ENCODE results near the gene SPNS2. TPM values are rescaled to one million over a fixed set of nuclear protein-coding genes. Genes with fewer than 3 reads are reported as not detected.

SPNS2 gene
- polyA plus RNA-seq, 3 donors = 0.23 to 0.33 TPM; not detected in 1

- TF ChIP-seq CTCF (IDR thresholded peaks at IDR 0.05) = no peak
- Histone ChIP-seq H3K79me2 (ENCODE audit: insufficient read depth, low read length) (peaks cover 23% of the 10 kb centered on the region), H4K20me1 (ENCODE audit: insufficient read depth, low read length) (no peaks in the 10 kb centered on the region), H3K27ac (ENCODE audit: low read depth in 1 of 2, low read length in 2 of 2) (no peak overlapping the region), H3K4me3 (replicated peaks in 1 of 3; ENCODE audit: low read depth in 2 of 3, low read length in 3 of 3) (no peak overlapping the region), H2AFZ (ENCODE audit: insufficient read depth, low read depth, low read length, poor library complexity, severe bottlenecking) (no peak overlapping the region), H3K4me2 (replicated peaks; ENCODE audit: extremely low read depth, low read length, poor library complexity, severe bottlenecking) (no peak overlapping the region), H3K27me3 (ENCODE audit: control insufficient read depth in 2 of 2, insufficient read depth in 2 of 2, low read length in 2 of 2) (no peaks in the 10 kb centered on the region), H3K9ac (ENCODE audit: insufficient read depth, low read length, poor library complexity, severe bottlenecking) (no peak overlapping the region), H3K4me1 (ENCODE audit: control insufficient read depth in 1 of 2, insufficient read depth in 2 of 2, low read length in 2 of 2) (peaks cover 11 to 15% of the 10 kb centered on the region in 2 donors), H3K36me3 (replicated peaks in 1 of 2; ENCODE audit: control insufficient read depth in 1 of 2, insufficient read depth in 2 of 2, low read length in 2 of 2) (peaks cover 2 to 35% of the 10 kb centered on the region in 2 donors), H3K9me3 (replicated peaks in 1 of 2; ENCODE audit: control insufficient read depth in 1 of 2, insufficient read depth in 1 of 2, low read length in 2 of 2) (no peaks in the 10 kb centered on the region)
- intact Hi-C loops (cut with micrococcal nuclease) = no loop called here
- H3K27me3 Mint-ChIP-seq (ENCODE audit: low read depth in 3 of 3) = peaks cover 0 to 3% (median 1%) of the 10 kb centered on the region in 3 donors
- DNase-seq = no peak
- no peak overlapping the region for H3K4me3 Mint-ChIP-seq
- H3K4me1 Mint-ChIP-seq = peaks cover 28% of the 10 kb centered on the region
- peaks cover 32 to 36% of the 10 kb centered on the region in 2 donors for H3K36me3 Mint-ChIP-seq
- H3K9me3 Mint-ChIP-seq = no peaks in the 10 kb centered on the region
- WGBS (ENCODE audit: insufficient coverage) = 38% methylated on average over 11 of the region's 11 CpGs
- peak overlapping the region in 1 of 7 donors; percentile 58 for H3K27ac Mint-ChIP-seq
Observed at GRCh38 chr17:4449736-4450135, 48.9 kb upstream of the SPNS2 start.

GRCh38 chr17:4450710-4451316 lies 47.9 kb upstream of the SPNS2 start:
- intact Hi-C loops (cut with micrococcal nuclease) = no loop called here
- Mint-ChIP-seq H3K4me1 (peaks cover 24% of the 10 kb centered on the region), H3K36me3 (peaks cover 36 to 43% of the 10 kb centered on the region in 2 donors), H3K27ac (no peak overlapping the region), H3K4me3 (no peak overlapping the region), H3K9me3 (no peaks in the 10 kb centered on the region), H3K27me3 (ENCODE audit: low read depth in 3 of 3) (peaks cover 0 to 3% (median 1%) of the 10 kb centered on the region in 3 donors)
- DNase-seq = no peak
- 98% methylated on average over 11 of the region's 14 CpGs for WGBS (ENCODE audit: insufficient coverage)
- Histone ChIP-seq H3K4me3 (replicated peaks in 1 of 3; ENCODE audit: low read depth in 2 of 3, low read length in 3 of 3) (no peak overlapping the region), H3K9me3 (replicated peaks in 1 of 2; ENCODE audit: control insufficient read depth in 1 of 2, insufficient read depth in 1 of 2, low read length in 2 of 2) (no peaks in the 10 kb centered on the region), H3K4me2 (replicated peaks; ENCODE audit: extremely low read depth, low read length, poor library complexity, severe bottlenecking) (no peak overlapping the region), H4K20me1 (ENCODE audit: insufficient read depth, low read length) (no peaks in the 10 kb centered on the region), H3K27ac (ENCODE audit: low read depth in 1 of 2, low read length in 2 of 2) (no peak overlapping the region), H3K27me3 (ENCODE audit: control insufficient read depth in 2 of 2, insufficient read depth in 2 of 2, low read length in 2 of 2) (no peaks in the 10 kb centered on the region), H3K9ac (ENCODE audit: insufficient read depth, low read length, poor library complexity, severe bottlenecking) (no peak overlapping the region), H3K4me1 (ENCODE audit: control insufficient read depth in 1 of 2, insufficient read depth in 2 of 2, low read length in 2 of 2) (peaks cover 8 to 11% of the 10 kb centered on the region in 2 donors), H3K36me3 (replicated peaks in 1 of 2; ENCODE audit: control insufficient read depth in 1 of 2, insufficient read depth in 2 of 2, low read length in 2 of 2) (peaks cover 7 to 43% of the 10 kb centered on the region in 2 donors), H2AFZ (ENCODE audit: insufficient read depth, low read depth, low read length, poor library complexity, severe bottlenecking) (no peak overlapping the region), H3K79me2 (ENCODE audit: insufficient read depth, low read length) (peaks cover 13% of the 10 kb centered on the region)
- no peak for TF ChIP-seq CTCF (IDR thresholded peaks at IDR 0.05)
